Neural cell (in vitro differentiated cells): ENCODE data around the gene SELENOO. TPM values are rescaled to one million over a fixed set of nuclear protein-coding genes. Genes with fewer than 3 reads are reported as not detected.

Source experiments
- H2AFZ ChIP-seq: fragments of 200-600, 300-800 bp; sonication (generic), shearing (Covaris generic); 2 replicates; pipeline ENCODE4 v1.6.0; 2014; ENCODE audit warnings: low read depth, mild to moderate bottlenecking, antibody characterized with exemption, low read length, moderate library complexity
- H3F3A ChIP-seq: fragments of 200-600 bp; shearing (Covaris generic); 2 replicates; pipeline ENCODE4 v1.6.1; 2016; ENCODE audit warnings: mild to moderate bottlenecking, moderate library complexity, mixed read lengths, antibody characterized with exemption, low read length; ENCODE audit not compliant: insufficient read depth, poor library complexity, severe bottlenecking
- H3K27ac ChIP-seq: fragments of 200-600, 300-800 bp; sonication (generic), shearing (Covaris generic); 2 replicates; pipeline ENCODE4 v1.5.1; 2014; ENCODE audit warnings: mild to moderate bottlenecking, low read length, moderate library complexity
- H3K27me3 ChIP-seq: fragments of 300-800, 200-600 bp; sonication (generic), shearing (Covaris generic); 2 replicates; pipeline ENCODE4 v1.6.0; 2014; ENCODE audit warnings: mild to moderate bottlenecking, low read depth, low read length, moderate library complexity; ENCODE audit not compliant: insufficient read depth
- H3K36me3 ChIP-seq: fragments of 300-800, 200-600 bp; sonication (generic), shearing (Covaris generic); 2 replicates; pipeline ENCODE4 v1.5.1; 2014; ENCODE audit warnings: mild to moderate bottlenecking, antibody characterized with exemption, low read length, moderate library complexity; ENCODE audit not compliant: insufficient read depth
- H3K4me2 ChIP-seq: fragments of 300-800, 200-600 bp; sonication (generic), shearing (Covaris generic); 2 replicates; pipeline ENCODE4 v1.6.0; 2014; ENCODE audit warnings: mild to moderate bottlenecking, low read length
- H3K4me3 ChIP-seq: fragments of 300-800, 200-600 bp; sonication (generic), shearing (Covaris generic); 2 replicates; pipeline ENCODE4 v1.5.1; 2014; ENCODE audit warnings: mild to moderate bottlenecking, low read length, moderate library complexity
- H3K79me2 ChIP-seq: fragments of 200-600 bp; shearing (Covaris generic); replicated peaks from 2 replicates; pipeline ENCODE4 v1.6.0; 2014; ENCODE audit warnings: mild to moderate bottlenecking, low read length, moderate library complexity; ENCODE audit not compliant: insufficient read depth
- H3K9ac ChIP-seq: fragments of 300-800, 200-600 bp; sonication (generic), shearing (Covaris generic); 2 replicates; pipeline ENCODE4 v1.6.1; 2016; ENCODE audit warnings: mild to moderate bottlenecking, low read length, mixed read lengths
- H3K9me2 ChIP-seq: fragments of 200-600 bp; shearing (Covaris generic); 2 replicates; pipeline ENCODE4 v1.6.1; 2016; ENCODE audit warnings: mild to moderate bottlenecking, low read length, mixed read lengths; ENCODE audit not compliant: insufficient read depth
- H3K9me3 ChIP-seq: fragments of 200-600, 300-800 bp; sonication (generic), shearing (Covaris generic); 2 replicates; pipeline ENCODE4 v1.6.1; 2016; ENCODE audit warnings: mild to moderate bottlenecking, mixed run types, low read length, moderate library complexity, mixed read lengths
- H4K20me1 ChIP-seq: fragments of 200-600 bp; shearing (Covaris generic); 2 replicates; pipeline ENCODE4 v1.6.1; 2016; ENCODE audit warnings: mild to moderate bottlenecking, mixed run types; ENCODE audit not compliant: insufficient read depth
- CTCF ChIP-seq: fragments of 450-650 bp; IDR thresholded peaks from 2 replicates; pipeline ENCODE4 v1.5.1; 2014; ENCODE audit warnings: antibody characterized with exemption, mild to moderate bottlenecking, moderate library complexity; ENCODE audit not compliant: poor library complexity, severe bottlenecking
- EP300 ChIP-seq: fragments of 450-650 bp; conservative IDR thresholded peaks from 2 replicates; pipeline ENCODE4 v1.6.1; 2014; ENCODE audit warnings: antibody characterized with exemption, mild to moderate bottlenecking, moderate library complexity; ENCODE audit not compliant: poor library complexity, severe bottlenecking
- EZH2 ChIP-seq: fragments of 200-600, 300-800 bp; shearing (Covaris generic), sonication (generic); IDR thresholded peaks from 2 replicates; pipeline ENCODE4 v1.6.1; 2014; ENCODE audit warnings: antibody characterized with exemption, low read length, borderline replicate concordance, mild to moderate bottlenecking; ENCODE audit not compliant: insufficient read depth, poor library complexity, severe bottlenecking
- MXI1 ChIP-seq: fragments of 450-650 bp; conservative IDR thresholded peaks from 2 replicates; pipeline ENCODE4 v1.6.1; 2014; ENCODE audit warnings: antibody characterized with exemption, mild to moderate bottlenecking; ENCODE audit not compliant: poor library complexity, severe bottlenecking
- POLR2AphosphoS5 ChIP-seq: IDR thresholded peaks from 2 replicates; pipeline ENCODE4 v1.6.1; 2012
- RAD21 ChIP-seq: fragments of 450-650 bp; conservative IDR thresholded peaks from 2 replicates; pipeline ENCODE4 v1.6.1; 2014; ENCODE audit warnings: antibody characterized with exemption, mild to moderate bottlenecking, moderate library complexity
- REST ChIP-seq: IDR thresholded peaks from 2 replicates; pipeline ENCODE4 v1.6.1; 2012; ENCODE audit warnings: borderline replicate concordance
- SMC3 ChIP-seq: fragments of 450-650 bp; conservative IDR thresholded peaks from 2 replicates; pipeline ENCODE4 v1.6.1; 2014; ENCODE audit warnings: antibody characterized with exemption, mild to moderate bottlenecking, moderate library complexity; ENCODE audit not compliant: poor library complexity
- TAF1 ChIP-seq: IDR thresholded peaks from 2 replicates; pipeline ENCODE4 v1.6.1; 2012; ENCODE audit warnings: low read depth
- polyA plus RNA-seq: library from polyadenylated mRNA; depleted of rRNA; stranded (reverse); fragments of >200 nt; gene quantifications from 2 replicates; pipeline ENCODE4 v1.2.3, GENCODE V29; 2014

Gene SELENOO
- polyA plus RNA-seq, 1 donor from 2014 or later, result 42.0 TPM

- no peaks in the 10 kb centered on the region for H3F3A ChIP-seq
- TF ChIP-seq RAD21 (no peak), EP300 (no peak), TAF1 (no peak), CTCF (no peak), REST (no peak)
- H3K79me2 ChIP-seq, result no peaks in the 10 kb centered on the region
- H4K20me1 ChIP-seq, result no peaks in the 10 kb centered on the region
- no peaks in the 10 kb centered on the region for H3K27me3 ChIP-seq
- H3K4me3 ChIP-seq, result no peak overlapping the region
- no peaks in the 10 kb centered on the region for H3K36me3 ChIP-seq
- H2AFZ ChIP-seq, result no peak overlapping the region
- H3K4me2 ChIP-seq, result no peak overlapping the region
- no peak overlapping the region for H3K27ac ChIP-seq
- no peak overlapping the region for H3K9ac ChIP-seq
- H3K9me2 ChIP-seq, result no peaks in the 10 kb centered on the region
- H3K9me3 ChIP-seq, result no peaks in the 10 kb centered on the region
Observed at GRCh38 chr22:50216055-50216683, 15.4 kb downstream of the SELENOO start.

- TF ChIP-seq EZH2 (no peak), RAD21 (no peak), CTCF (no peak), EP300 (no peak), SMC3 (no peak), MXI1 (no peak), POLR2AphosphoS5 (no peak), REST (no peak), TAF1 (no peak)
- H3K79me2 ChIP-seq, result no peaks in the 10 kb centered on the region
- H3F3A ChIP-seq, result no peaks in the 10 kb centered on the region
- H3K36me3 ChIP-seq, result no peaks in the 10 kb centered on the region
- no peak overlapping the region for H3K9ac ChIP-seq
- H3K4me3 ChIP-seq, result no peak overlapping the region
- no peaks in the 10 kb centered on the region for H3K27me3 ChIP-seq
- no peaks in the 10 kb centered on the region for H3K9me2 ChIP-seq
- H3K4me2 ChIP-seq, result no peak overlapping the region
- no peaks in the 10 kb centered on the region for H3K9me3 ChIP-seq
- no peaks in the 10 kb centered on the region for H4K20me1 ChIP-seq
- H2AFZ ChIP-seq, result no peak overlapping the region
- no peak overlapping the region for H3K27ac ChIP-seq
Observed at GRCh38 chr22:50216684-50217520, 16.1 kb downstream of the SELENOO start.
